DND-41 (cell line): ENCODE results near the gene PAGR1.

Experiments used
- ATAC-seq: fragments of 200-7000 bp; cut with Tn5 transposase; 3 replicates; pipeline ENCODE4 v1.9.1; 2021; ENCODE audit warnings: low read depth; ENCODE audit not compliant: insufficient read depth
- DNase-seq: peaks from one replicate; pipeline ENCODE4 v3.0.0-alpha.2; 2020
- H2AFZ ChIP-seq: 2 replicates; pipeline ENCODE4 v1.6.0; 2012; ENCODE audit warnings: low read depth, low read length
- H3K27ac ChIP-seq: 2 replicates; pipeline ENCODE4 v1.5.1; 2012; ENCODE audit warnings: low read length, inconsistent platforms
- H3K27me3 ChIP-seq: fragments of 200-600 bp; sonication (generic); 2 replicates; pipeline ENCODE4 v1.6.0; 2012; ENCODE audit warnings: low read length, mild to moderate bottlenecking, inconsistent platforms; ENCODE audit not compliant: insufficient read depth, poor library complexity
- H3K36me3 ChIP-seq: 2 replicates; pipeline ENCODE4 v1.5.1; 2012; ENCODE audit warnings: low read length, inconsistent platforms; ENCODE audit not compliant: insufficient read depth
- H3K4me1 ChIP-seq: 2 replicates; pipeline ENCODE4 v1.5.1; 2012; ENCODE audit warnings: mild to moderate bottlenecking, low read length; ENCODE audit not compliant: insufficient read depth
- H3K4me2 ChIP-seq: 2 replicates; pipeline ENCODE4 v1.6.0; 2012; ENCODE audit warnings: mild to moderate bottlenecking, moderate library complexity, low read length, inconsistent platforms; ENCODE audit not compliant: insufficient read depth
- H3K4me3 ChIP-seq, 2 experiments: fragments of 200-600 bp in 1 of 2; shearing (Covaris generic) in 1 of 2; 2 replicates each; pipeline ENCODE4 v1.5.1; 2012 to 2016; ENCODE audit warnings: inconsistent platforms in 2 of 2, low read length in 2 of 2, mild to moderate bottlenecking in 2 of 2, low read depth in 1 of 2, moderate library complexity in 1 of 2
- H3K79me2 ChIP-seq: 2 replicates; pipeline ENCODE4 v1.6.0; 2012; ENCODE audit warnings: low read length, inconsistent platforms; ENCODE audit not compliant: insufficient read depth
- H3K9ac ChIP-seq: 2 replicates; pipeline ENCODE4 v1.6.0; 2012; ENCODE audit warnings: low read depth, mild to moderate bottlenecking, inconsistent platforms, low read length, moderate library complexity
- H3K9me3 ChIP-seq: 2 replicates; pipeline ENCODE4 v1.5.1; 2012; ENCODE audit warnings: low read length, moderate library complexity, mild to moderate bottlenecking, inconsistent platforms; ENCODE audit not compliant: insufficient read depth, severe bottlenecking
- H4K20me1 ChIP-seq: 2 replicates; pipeline ENCODE4 v1.6.0; 2012; ENCODE audit warnings: low read length; ENCODE audit not compliant: insufficient read depth
- EZH2 ChIP-seq: IDR thresholded peaks from 3 replicates; pipeline ENCODE4 v1.6.1; 2012; ENCODE audit warnings: borderline replicate concordance, low read depth, mild to moderate bottlenecking, moderate library complexity, low read length, inconsistent platforms; ENCODE audit not compliant: severe bottlenecking
- TF ChIP-seq, protein P1 (sequence below): IDR thresholded peaks from 2 replicates; pipeline ENCODE4 v1.5.1; 2012; ENCODE audit warnings: borderline replicate concordance, low read length, moderate library complexity, mild to moderate bottlenecking; ENCODE audit not compliant: poor library complexity, severe bottlenecking; ENCODE audit errors: extremely low read depth

The PAGR1 gene

DNA sequence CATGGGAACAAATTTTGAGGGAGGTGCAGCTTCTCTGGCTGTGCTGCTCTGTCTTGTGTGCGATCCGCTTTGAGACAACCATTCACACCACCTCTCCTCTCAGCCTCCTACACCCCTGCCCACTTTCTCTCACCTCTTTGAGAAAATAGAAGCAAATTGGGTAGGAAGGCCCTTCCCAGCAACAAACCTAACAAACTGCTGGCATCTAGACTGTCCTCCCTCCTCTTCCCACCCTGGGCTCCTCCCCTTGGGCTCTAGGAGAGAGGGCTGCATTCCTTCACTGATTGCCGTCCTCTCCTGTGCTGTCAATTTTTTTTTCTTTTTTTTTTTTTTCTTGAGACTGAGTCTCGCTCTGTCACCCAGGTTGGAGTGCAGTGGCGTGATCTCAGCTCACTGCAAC, 33.6 kb downstream of the PAGR1 start:
- TF ChIP-seq, protein P1, sequence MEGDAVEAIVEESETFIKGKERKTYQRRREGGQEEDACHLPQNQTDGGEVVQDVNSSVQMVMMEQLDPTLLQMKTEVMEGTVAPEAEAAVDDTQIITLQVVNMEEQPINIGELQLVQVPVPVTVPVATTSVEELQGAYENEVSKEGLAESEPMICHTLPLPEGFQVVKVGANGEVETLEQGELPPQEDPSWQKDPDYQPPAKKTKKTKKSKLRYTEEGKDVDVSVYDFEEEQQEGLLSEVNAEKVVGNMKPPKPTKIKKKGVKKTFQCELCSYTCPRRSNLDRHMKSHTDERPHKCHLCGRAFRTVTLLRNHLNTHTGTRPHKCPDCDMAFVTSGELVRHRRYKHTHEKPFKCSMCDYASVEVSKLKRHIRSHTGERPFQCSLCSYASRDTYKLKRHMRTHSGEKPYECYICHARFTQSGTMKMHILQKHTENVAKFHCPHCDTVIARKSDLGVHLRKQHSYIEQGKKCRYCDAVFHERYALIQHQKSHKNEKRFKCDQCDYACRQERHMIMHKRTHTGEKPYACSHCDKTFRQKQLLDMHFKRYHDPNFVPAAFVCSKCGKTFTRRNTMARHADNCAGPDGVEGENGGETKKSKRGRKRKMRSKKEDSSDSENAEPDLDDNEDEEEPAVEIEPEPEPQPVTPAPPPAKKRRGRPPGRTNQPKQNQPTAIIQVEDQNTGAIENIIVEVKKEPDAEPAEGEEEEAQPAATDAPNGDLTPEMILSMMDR, result no peak
- TF ChIP-seq EZH2, result no peak
- no peaks in the 10 kb centered on the region for H3K9me3 ChIP-seq
- ATAC-seq (no peak), DNase-seq (no peak)
- peaks cover 2% of the 10 kb centered on the region; the same call in 1 of the 2 replicates for H3K4me1 ChIP-seq
- no peak overlapping the region for H3K4me2 ChIP-seq
- H3K27ac ChIP-seq, result no peak overlapping the region
- H2AFZ ChIP-seq, result no peak overlapping the region
- no peaks in the 10 kb centered on the region for H3K79me2 ChIP-seq
- no peaks in the 10 kb centered on the region for H4K20me1 ChIP-seq
- H3K36me3 ChIP-seq, result no peaks in the 10 kb centered on the region
- no peaks in the 10 kb centered on the region for H3K27me3 ChIP-seq
- H3K9ac ChIP-seq, result no peak overlapping the region
- no peak overlapping the region for H3K4me3 ChIP-seq

DNA sequence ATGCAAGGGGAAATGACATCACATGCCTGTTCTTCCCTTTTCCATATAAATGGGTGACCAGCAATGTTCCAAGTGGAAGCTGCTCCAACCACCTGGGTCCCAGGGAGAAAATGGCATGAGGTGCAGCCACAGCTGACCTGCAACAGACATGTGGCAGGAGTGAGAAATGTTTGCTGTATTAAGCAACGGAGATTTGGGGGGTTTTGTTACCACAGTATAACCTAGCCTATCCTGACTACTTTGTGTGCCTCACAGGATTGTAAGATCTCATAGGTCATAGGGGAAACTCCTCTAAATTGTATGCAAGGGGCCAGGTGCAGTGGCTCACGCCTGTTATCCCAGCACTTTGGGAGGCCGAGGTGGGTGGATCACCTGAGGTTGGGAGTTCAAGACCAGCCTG, 35.0 kb downstream of the PAGR1 start:
- Histone ChIP-seq H3K4me3 (no peak overlapping the region), H3K4me2 (no peak overlapping the region), H3K4me1 (peaks cover 2% of the 10 kb centered on the region; the same call in 1 of the 2 replicates), H2AFZ (no peak overlapping the region), H3K79me2 (no peaks in the 10 kb centered on the region), H3K9ac (no peak overlapping the region), H3K9me3 (no peaks in the 10 kb centered on the region), H3K27ac (no peak overlapping the region), H3K36me3 (no peaks in the 10 kb centered on the region), H4K20me1 (no peaks in the 10 kb centered on the region), H3K27me3 (no peaks in the 10 kb centered on the region)
- ATAC-seq, result no peak
- DNase-seq, result no peak
- TF ChIP-seq EZH2, result no peak
- TF ChIP-seq, protein P1, result no peak

DNA sequence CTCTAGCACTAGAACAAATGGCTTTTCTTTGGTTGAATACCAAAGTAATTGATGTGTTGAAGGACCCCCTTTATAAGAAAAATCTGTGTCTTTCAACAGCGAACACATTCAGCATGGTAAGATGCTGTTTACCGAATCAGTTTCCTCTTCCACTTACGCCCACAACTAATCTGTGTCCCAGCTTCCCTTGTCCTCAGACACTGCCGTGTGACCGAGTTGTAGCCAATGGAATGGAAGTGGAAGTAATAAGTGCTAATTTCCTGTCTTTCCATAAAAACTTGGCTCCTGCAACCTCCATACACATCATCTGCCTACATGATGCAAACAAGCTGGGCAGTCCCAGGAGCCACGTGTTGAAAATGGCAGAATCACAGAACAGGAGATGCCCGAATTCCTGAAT, 36.7 kb downstream of the PAGR1 start:
- H3K4me2 ChIP-seq, result no peak overlapping the region
- H3K27ac ChIP-seq, result no peak overlapping the region
- no peaks in the 10 kb centered on the region for H3K27me3 ChIP-seq
- no peak overlapping the region for H2AFZ ChIP-seq
- DNase-seq, result no peak
- no peaks in the 10 kb centered on the region for H3K79me2 ChIP-seq
- peaks cover 2% of the 10 kb centered on the region; the same call in 1 of the 2 replicates for H3K4me1 ChIP-seq
- TF ChIP-seq, protein P1, result no peak
- no peak for TF ChIP-seq EZH2
- no peaks in the 10 kb centered on the region for H3K9me3 ChIP-seq
- no peaks in the 10 kb centered on the region for H4K20me1 ChIP-seq
- H3K4me3 ChIP-seq, result no peak overlapping the region
- no peaks in the 10 kb centered on the region for H3K36me3 ChIP-seq
- no peak overlapping the region for H3K9ac ChIP-seq
- no peak for ATAC-seq

DNA sequence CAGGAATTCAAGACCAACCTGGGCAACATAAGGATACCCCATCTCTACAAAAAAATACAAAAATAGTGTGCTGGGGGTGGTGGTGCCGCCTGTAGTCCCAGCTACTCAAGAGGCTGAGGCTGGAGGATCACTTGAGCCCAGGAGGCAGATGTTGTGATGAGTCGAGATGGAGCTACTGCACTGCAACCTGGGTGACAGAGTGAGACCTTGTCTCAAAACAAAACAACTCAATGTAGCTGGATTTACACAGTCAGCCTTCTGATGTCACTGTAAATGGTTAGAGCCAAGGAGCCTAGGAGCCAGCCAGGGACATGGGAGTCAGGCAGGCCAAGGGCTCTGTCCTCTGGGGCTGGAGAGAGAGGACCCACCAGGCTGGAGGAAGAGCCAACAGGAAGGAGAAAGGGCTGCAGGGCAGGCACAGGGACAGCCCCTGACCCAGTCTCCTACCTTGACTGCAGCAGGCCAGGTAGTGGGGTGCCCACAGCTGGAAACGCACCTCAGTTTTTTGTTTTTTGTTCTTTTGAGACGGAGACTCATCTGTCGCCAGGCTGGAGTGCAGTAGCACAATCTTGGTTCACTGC, 38.7 kb downstream of the PAGR1 start:
- H2AFZ ChIP-seq, result no peak overlapping the region
- H3K79me2 ChIP-seq, result no peaks in the 10 kb centered on the region
- no peaks in the 10 kb centered on the region for H3K4me1 ChIP-seq
- no peak overlapping the region for H3K4me3 ChIP-seq
- H3K27me3 ChIP-seq, result no peaks in the 10 kb centered on the region
- H3K27ac ChIP-seq, result no peak overlapping the region
- H3K9me3 ChIP-seq, result no peaks in the 10 kb centered on the region
- no peak for TF ChIP-seq EZH2
- TF ChIP-seq, protein P1, result no peak
- no peaks in the 10 kb centered on the region for H4K20me1 ChIP-seq
- H3K9ac ChIP-seq, result no peak overlapping the region
- H3K4me2 ChIP-seq, result no peak overlapping the region
- peaks cover 12% of the 10 kb centered on the region for H3K36me3 ChIP-seq
- DNase-seq (no peak), ATAC-seq (no peak)
